B cell (primary cell): Measurements from ENCODE around the gene AGFG2. TPM values are rescaled to one million over a fixed set of nuclear protein-coding genes. Genes with fewer than 3 reads are reported as not detected.

Experiments
- ATAC-seq: fragments of 200-7000 bp; cut with Tn5 transposase; one replicate; pipeline ENCODE4 v1.10.0; 2021; ENCODE audit warnings: low read depth, mild to moderate bottlenecking, moderate number of reproducible peaks, moderate library complexity
- CTCF ChIA-PET: fragments of 350-600 bp; sonication (Branson Sonifier 250); formaldehyde crosslinking; loops from one replicate; lab custom pipeline; 2021; ENCODE audit warnings: antibody characterized with exemption, inconsistent platforms; lab: Charles Lee
- POLR2A ChIA-PET: fragments of 350-600 bp; sonication (Branson Sonifier 250); formaldehyde crosslinking; loops from one replicate; lab custom pipeline; 2021; ENCODE audit warnings: antibody characterized with exemption; lab: Charles Lee
- DNase-seq: peaks from one replicate; pipeline ENCODE4 v3.0.0; 2013
- H2AFZ ChIP-seq: 2 replicates; pipeline ENCODE4 v1.6.1; 2012; ENCODE audit warnings: mild to moderate bottlenecking, low read depth, low read length; ENCODE audit not compliant: insufficient read depth, poor library complexity, severe bottlenecking
- H3K27ac ChIP-seq, 2 donors: 1 replicate in 1 of 2; 2 replicates in 1 of 2; pipeline ENCODE4 v1.5.1; 2012 to 2013; ENCODE audit warnings: low read length in 2 of 2, mild to moderate bottlenecking in 2 of 2, moderate library complexity in 1 of 2
- H3K27me3 ChIP-seq, 4 experiments: fragments of 200-600 bp in 1 of 4; sonication (generic) in 1 of 4; replicated peaks in 1 of 4; 1 replicate in 2 of 4; 2 replicates in 2 of 4; pipeline versions ENCODE4 v1.6.1 to v1.7.0; 2013 to 2016; ENCODE audit warnings: low read length in 3 of 4, mild to moderate bottlenecking in 2 of 4, mixed read lengths in 1 of 4, moderate library complexity in 1 of 4; ENCODE audit not compliant: insufficient read depth in 4 of 4, control insufficient read depth in 3 of 4; ENCODE audit errors: control extremely low read depth in 1 of 4
- H3K36me3 ChIP-seq, 2 experiments: replicated peaks in 1 of 2; 1 replicate in 1 of 2; 2 replicates in 1 of 2; pipeline versions ENCODE4 v1.6.1 to v1.7.1; 2013; ENCODE audit warnings: low read length in 1 of 2; ENCODE audit not compliant: insufficient read depth in 2 of 2, control insufficient read depth in 1 of 2; ENCODE audit errors: control extremely low read depth in 1 of 2, extremely low read depth in 1 of 2
- H3K4me1 ChIP-seq, 2 donors: fragments of 200-600 bp in 1 of 2; sonication (generic) in 1 of 2; 1 replicate in 1 of 2; 2 replicates in 1 of 2; pipeline versions ENCODE4 v1.5.1 to v1.6.1; 2013 to 2017; ENCODE audit warnings: low read length in 2 of 2; ENCODE audit not compliant: control insufficient read depth in 2 of 2, insufficient read depth in 2 of 2
- H3K4me2 ChIP-seq: replicated peaks from 2 replicates; pipeline ENCODE3; 2012; ENCODE audit warnings: mild to moderate bottlenecking, low read depth, low read length; ENCODE audit not compliant: poor library complexity, severe bottlenecking
- H3K4me3 ChIP-seq, 5 experiments: fragments of 200-600 bp in 1 of 5; sonication (generic) in 1 of 5; 1 replicate in 3 of 5; 2 replicates in 2 of 5; pipeline versions ENCODE4 v1.5.1 to v1.7.0; 2011 to 2016; ENCODE audit warnings: low read length in 4 of 5, mild to moderate bottlenecking in 4 of 5, low read depth in 2 of 5, control low read depth in 1 of 5, moderate library complexity in 1 of 5; ENCODE audit not compliant: insufficient read depth in 1 of 5; ENCODE audit errors: control extremely low read depth in 1 of 5, extremely low read depth in 1 of 5
- H3K79me2 ChIP-seq: fragments of 200-600 bp; sonication (generic); one replicate; pipeline ENCODE4 v1.6.0; 2016; ENCODE audit warnings: low read length; ENCODE audit not compliant: control insufficient read depth, insufficient read depth
- H3K9ac ChIP-seq: fragments of 200-600 bp; sonication (generic); 2 replicates; pipeline ENCODE4 v1.6.1; 2017; ENCODE audit warnings: mild to moderate bottlenecking, low read length, moderate library complexity
- H3K9me3 ChIP-seq, 3 donors: one replicate each; pipeline versions ENCODE4 v1.6.1 to v1.7.1; 2013; ENCODE audit warnings: low read length in 2 of 3; ENCODE audit not compliant: control insufficient read depth in 2 of 3, insufficient read depth in 1 of 3; ENCODE audit errors: control extremely low read depth in 1 of 3
- H4K20me1 ChIP-seq: 2 replicates; pipeline ENCODE4 v1.6.0; 2012; ENCODE audit warnings: mild to moderate bottlenecking, low read length; ENCODE audit not compliant: insufficient read depth, control insufficient read depth, poor library complexity, severe bottlenecking
- H3K27ac Mint-ChIP-seq: one replicate; pipeline ENCODE4 v1.8.0; 2021; ENCODE audit warnings: mixed read lengths
- H3K27me3 Mint-ChIP-seq: one replicate; pipeline ENCODE4 v1.8.0; 2021; ENCODE audit warnings: mixed read lengths
- H3K4me1 Mint-ChIP-seq: one replicate; pipeline ENCODE4 v1.8.0; 2021; ENCODE audit warnings: mixed read lengths
- H3K4me3 Mint-ChIP-seq: one replicate; pipeline ENCODE4 v1.8.0; 2021; ENCODE audit warnings: mixed read lengths
- H3K9me3 Mint-ChIP-seq: one replicate; pipeline ENCODE4 v1.8.0; 2022; ENCODE audit warnings: mixed read lengths; ENCODE audit not compliant: insufficient read depth
- CTCF ChIP-seq: fragments of 200-600 bp; IDR thresholded peaks from one replicate; pipeline ENCODE4 v1.8.0; 2022; ENCODE audit warnings: antibody characterized with exemption, mild to moderate bottlenecking
- EZH2 ChIP-seq: IDR thresholded peaks from 2 replicates; pipeline ENCODE4 v1.6.1; 2012; ENCODE audit warnings: borderline replicate concordance, low read depth, mild to moderate bottlenecking, moderate library complexity, low read length; ENCODE audit not compliant: insufficient read depth, poor library complexity, severe bottlenecking
- WGBS: methylation state at CpG from one replicate; pipeline ENCODE4 v1.1.5; 2013; ENCODE audit warnings: missing lambda C conversion rate; ENCODE audit not compliant: insufficient coverage; 5-methylcytosine and 5-hydroxymethylcytosine counted together
- intact Hi-C: fragments of 100-400 bp; cut with micrococcal nuclease; formaldehyde crosslinking; loops from one replicate; pipeline ENCODE4 v1.10.0; 2022
- polyA plus RNA-seq: library from polyadenylated mRNA; depleted of rRNA; stranded (reverse); fragments of >200 nt; gene quantifications from 2 replicates; pipeline ENCODE4 v1.2.3, GENCODE V29; 2012
- total RNA-seq, 2 donors: library from RNA; stranded (reverse); fragments of 120-200 nt in 1 of 2; gene quantifications; 1 replicate in 1 of 2; 2 replicates in 1 of 2; pipeline versions ENCODE4 v1.2.3 to v1.2.4, GENCODE V29; 2013 to 2022

AGFG2 gene
- total and polyA plus RNA-seq, 2 donors (not counting 1 experiment from before 2014, with no cell fraction given): 11.0 TPM

GRCh38 chr7:100583132-100584053 is 44.4 kb downstream of the AGFG2 start:
- peaks cover 60% of the 10 kb centered on the region for H3K79me2 ChIP-seq
- H3K36me3 ChIP-seq: peaks cover 0 to 45% of the 10 kb centered on the region in 2 experiments
- intact Hi-C loops: loop anchor here (1.0 kb wide), 1 partner anchor 13 kb away; no protein-coding TSS in a partner anchor
- POLR2A ChIA-PET: interaction anchor here (0.6 to 2.5 kb wide), 11 partner anchors 13 to 155 kb away, joined by 3 to 16 read pairs (median 4); partner anchors contain the start of genes AGFG2, MEPCE, PCOLCE and TSC22D4
- peak overlapping the region; percentile 82 for H3K9ac ChIP-seq
- WGBS: 4% methylated on average over 15 of the region's 23 CpGs
- peaks cover 60% of the 10 kb centered on the region for H4K20me1 ChIP-seq
- CTCF ChIA-PET: interaction anchor here (0.7 to 11.1 kb wide), 8 partner anchors 12 to 214 kb away, joined by 3 to 226 read pairs (median 4); partner anchors contain the start of genes MOSPD3 and POP7
- no peaks in the 10 kb centered on the region for H3K9me3 ChIP-seq
- peaks cover 27 to 38% of the 10 kb centered on the region in 2 donors for H3K4me1 ChIP-seq
- peak overlapping the region; percentile 69 to 87 (median 82) for H3K4me3 ChIP-seq
- peak overlapping the region; percentile 99 for H3K27ac Mint-ChIP-seq
- H3K4me3 Mint-ChIP-seq: peak overlapping the region; percentile 98
- no peak for TF ChIP-seq EZH2
- no peak for TF ChIP-seq CTCF
- peak overlapping the region; percentile 92 for H3K4me2 ChIP-seq
- no peaks in the 10 kb centered on the region for H3K9me3 Mint-ChIP-seq
- no peaks in the 10 kb centered on the region for H3K27me3 Mint-ChIP-seq
- DNase-seq: peak; percentile 84
- peaks cover 44% of the 10 kb centered on the region for H3K4me1 Mint-ChIP-seq
- H3K27me3 ChIP-seq: no peaks in the 10 kb centered on the region
- H2AFZ ChIP-seq: peak overlapping the region; percentile 57
- peak overlapping the region; percentile 94 to 97 for H3K27ac ChIP-seq
- no peak for ATAC-seq
